HepG2 (cell line): ENCODE measurements around the gene GTF2E1.

Experiments
- ARNTL ChIP-seq: sonication (generic); formaldehyde crosslinking; IDR thresholded peaks from 2 replicates; pipeline ENCODE4 v1.4.0; 2020; ENCODE audit warnings: mild to moderate bottlenecking, missing genetic modification reagents
- EZH2 ChIP-seq: conservative IDR thresholded peaks from 2 replicates; pipeline ENCODE4 v1.6.1; 2012; ENCODE audit warnings: mild to moderate bottlenecking, low read depth, low read length, moderate library complexity
- NFE2L2 ChIP-seq: fragments of 150-350 bp; IDR thresholded peaks from 2 replicates; pipeline ENCODE4 v1.6.1; 2014; ENCODE audit warnings: low read length
- NR1H2 ChIP-seq: sonication (generic); formaldehyde crosslinking; IDR thresholded peaks from 2 replicates; pipeline ENCODE4 v1.8.1; 2022; ENCODE audit warnings: low read depth, missing genetic modification reagents, borderline replicate concordance
- TCF7L2 ChIP-seq: IDR thresholded peaks from 2 replicates; pipeline ENCODE4 v1.6.1; 2011; ENCODE audit warnings: mild to moderate bottlenecking, low read depth, low read length, moderate library complexity
- ZNF274 ChIP-seq: sonication (generic); formaldehyde crosslinking; IDR thresholded peaks from 2 replicates; pipeline ENCODE4 v1.5.1; 2020; ENCODE audit warnings: mild to moderate bottlenecking, missing genetic modification reagents
- ZNF572 ChIP-seq: sonication (generic); formaldehyde crosslinking; IDR thresholded peaks from 2 replicates; pipeline ENCODE4 v1.5.1; 2020; ENCODE audit warnings: mild to moderate bottlenecking, missing genetic modification reagents
- ZNF816 ChIP-seq: sonication (generic); formaldehyde crosslinking; IDR thresholded peaks from 2 replicates; pipeline ENCODE4 v1.8.0; 2022; ENCODE audit warnings: missing genetic modification reagents, mild to moderate bottlenecking, borderline replicate concordance
- TF ChIP-seq, protein P1 (sequence below): IDR thresholded peaks from 2 replicates; pipeline ENCODE4 v1.6.1; 2012; ENCODE audit warnings: low read length, improper control_type of control experiment
- TF ChIP-seq, protein P2 (sequence below): sonication (generic); formaldehyde crosslinking; IDR thresholded peaks from 2 replicates; pipeline ENCODE4 v1.5.0; 2020; ENCODE audit warnings: mild to moderate bottlenecking, missing genetic modification reagents, moderate library complexity

DNA sequence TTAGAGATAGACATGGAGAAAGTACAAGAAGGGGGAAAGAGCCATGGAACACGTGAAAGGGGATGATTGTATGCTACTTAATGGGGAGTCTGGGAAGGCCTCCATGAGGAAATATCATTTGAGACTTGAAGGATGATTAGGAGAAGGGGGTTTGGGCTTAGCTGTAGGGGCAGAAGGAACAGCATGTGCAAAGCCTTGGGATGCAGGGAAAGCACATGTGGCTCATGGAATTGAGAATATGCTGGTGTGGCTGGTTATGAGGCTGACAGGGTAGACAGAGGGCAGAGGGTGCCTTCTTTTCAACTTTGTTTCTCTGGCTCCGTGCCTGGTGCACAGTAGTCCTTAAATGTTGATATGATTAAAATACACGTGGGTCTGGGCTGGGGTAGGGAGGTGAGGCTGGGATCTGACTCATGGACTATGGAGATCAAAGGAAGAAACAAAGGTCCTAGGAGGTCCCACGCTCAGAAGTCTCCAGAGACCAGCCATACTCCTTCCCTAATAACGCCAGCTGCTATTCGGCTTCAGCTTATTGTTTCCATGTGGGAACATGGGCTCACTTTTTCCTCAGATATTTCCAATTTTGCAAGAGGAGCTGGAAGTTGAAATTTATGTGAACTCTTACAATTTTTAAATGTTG lies 1.1 kb downstream of the GTF2E1 start:
- TF ChIP-seq ZNF572 (no peak), EZH2 (no peak), ZNF816 (CRISPR knock-in tag) (no peak), NFE2L2 (no peak), ARNTL (CRISPR knock-in tag) (no peak), NR1H2 (CRISPR knock-in tag) (no peak), ZNF274 (CRISPR knock-in tag) (no peak), TCF7L2 (no peak)
- TF ChIP-seq, protein P1, sequence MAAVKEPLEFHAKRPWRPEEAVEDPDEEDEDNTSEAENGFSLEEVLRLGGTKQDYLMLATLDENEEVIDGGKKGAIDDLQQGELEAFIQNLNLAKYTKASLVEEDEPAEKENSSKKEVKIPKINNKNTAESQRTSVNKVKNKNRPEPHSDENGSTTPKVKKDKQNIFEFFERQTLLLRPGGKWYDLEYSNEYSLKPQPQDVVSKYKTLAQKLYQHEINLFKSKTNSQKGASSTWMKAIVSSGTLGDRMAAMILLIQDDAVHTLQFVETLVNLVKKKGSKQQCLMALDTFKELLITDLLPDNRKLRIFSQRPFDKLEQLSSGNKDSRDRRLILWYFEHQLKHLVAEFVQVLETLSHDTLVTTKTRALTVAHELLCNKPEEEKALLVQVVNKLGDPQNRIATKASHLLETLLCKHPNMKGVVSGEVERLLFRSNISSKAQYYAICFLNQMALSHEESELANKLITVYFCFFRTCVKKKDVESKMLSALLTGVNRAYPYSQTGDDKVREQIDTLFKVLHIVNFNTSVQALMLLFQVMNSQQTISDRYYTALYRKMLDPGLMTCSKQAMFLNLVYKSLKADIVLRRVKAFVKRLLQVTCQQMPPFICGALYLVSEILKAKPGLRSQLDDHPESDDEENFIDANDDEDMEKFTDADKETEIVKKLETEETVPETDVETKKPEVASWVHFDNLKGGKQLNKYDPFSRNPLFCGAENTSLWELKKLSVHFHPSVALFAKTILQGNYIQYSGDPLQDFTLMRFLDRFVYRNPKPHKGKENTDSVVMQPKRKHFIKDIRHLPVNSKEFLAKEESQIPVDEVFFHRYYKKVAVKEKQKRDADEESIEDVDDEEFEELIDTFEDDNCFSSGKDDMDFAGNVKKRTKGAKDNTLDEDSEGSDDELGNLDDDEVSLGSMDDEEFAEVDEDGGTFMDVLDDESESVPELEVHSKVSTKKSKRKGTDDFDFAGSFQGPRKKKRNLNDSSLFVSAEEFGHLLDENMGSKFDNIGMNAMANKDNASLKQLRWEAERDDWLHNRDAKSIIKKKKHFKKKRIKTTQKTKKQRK = no peak
- TF ChIP-seq, protein P2, sequence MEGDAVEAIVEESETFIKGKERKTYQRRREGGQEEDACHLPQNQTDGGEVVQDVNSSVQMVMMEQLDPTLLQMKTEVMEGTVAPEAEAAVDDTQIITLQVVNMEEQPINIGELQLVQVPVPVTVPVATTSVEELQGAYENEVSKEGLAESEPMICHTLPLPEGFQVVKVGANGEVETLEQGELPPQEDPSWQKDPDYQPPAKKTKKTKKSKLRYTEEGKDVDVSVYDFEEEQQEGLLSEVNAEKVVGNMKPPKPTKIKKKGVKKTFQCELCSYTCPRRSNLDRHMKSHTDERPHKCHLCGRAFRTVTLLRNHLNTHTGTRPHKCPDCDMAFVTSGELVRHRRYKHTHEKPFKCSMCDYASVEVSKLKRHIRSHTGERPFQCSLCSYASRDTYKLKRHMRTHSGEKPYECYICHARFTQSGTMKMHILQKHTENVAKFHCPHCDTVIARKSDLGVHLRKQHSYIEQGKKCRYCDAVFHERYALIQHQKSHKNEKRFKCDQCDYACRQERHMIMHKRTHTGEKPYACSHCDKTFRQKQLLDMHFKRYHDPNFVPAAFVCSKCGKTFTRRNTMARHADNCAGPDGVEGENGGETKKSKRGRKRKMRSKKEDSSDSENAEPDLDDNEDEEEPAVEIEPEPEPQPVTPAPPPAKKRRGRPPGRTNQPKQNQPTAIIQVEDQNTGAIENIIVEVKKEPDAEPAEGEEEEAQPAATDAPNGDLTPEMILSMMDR = no peak
